ENCODE results near the gene ABL1.

Gene ABL1

DNA sequence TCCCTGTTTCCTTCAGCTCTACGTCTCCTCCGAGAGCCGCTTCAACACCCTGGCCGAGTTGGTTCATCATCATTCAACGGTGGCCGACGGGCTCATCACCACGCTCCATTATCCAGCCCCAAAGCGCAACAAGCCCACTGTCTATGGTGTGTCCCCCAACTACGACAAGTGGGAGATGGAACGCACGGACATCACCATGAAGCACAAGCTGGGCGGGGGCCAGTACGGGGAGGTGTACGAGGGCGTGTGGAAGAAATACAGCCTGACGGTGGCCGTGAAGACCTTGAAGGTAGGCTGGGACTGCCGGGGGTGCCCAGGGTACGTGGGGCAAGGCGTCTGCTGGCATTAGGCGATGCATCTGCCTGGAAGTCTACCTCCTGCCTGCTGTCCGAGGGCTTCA lies 27.7 kb downstream of the ABL1 start:
- DNase-seq (ENCODE audit: extremely low read depth, low read depth), result no peak
- TF ChIP-seq, protein P1, sequence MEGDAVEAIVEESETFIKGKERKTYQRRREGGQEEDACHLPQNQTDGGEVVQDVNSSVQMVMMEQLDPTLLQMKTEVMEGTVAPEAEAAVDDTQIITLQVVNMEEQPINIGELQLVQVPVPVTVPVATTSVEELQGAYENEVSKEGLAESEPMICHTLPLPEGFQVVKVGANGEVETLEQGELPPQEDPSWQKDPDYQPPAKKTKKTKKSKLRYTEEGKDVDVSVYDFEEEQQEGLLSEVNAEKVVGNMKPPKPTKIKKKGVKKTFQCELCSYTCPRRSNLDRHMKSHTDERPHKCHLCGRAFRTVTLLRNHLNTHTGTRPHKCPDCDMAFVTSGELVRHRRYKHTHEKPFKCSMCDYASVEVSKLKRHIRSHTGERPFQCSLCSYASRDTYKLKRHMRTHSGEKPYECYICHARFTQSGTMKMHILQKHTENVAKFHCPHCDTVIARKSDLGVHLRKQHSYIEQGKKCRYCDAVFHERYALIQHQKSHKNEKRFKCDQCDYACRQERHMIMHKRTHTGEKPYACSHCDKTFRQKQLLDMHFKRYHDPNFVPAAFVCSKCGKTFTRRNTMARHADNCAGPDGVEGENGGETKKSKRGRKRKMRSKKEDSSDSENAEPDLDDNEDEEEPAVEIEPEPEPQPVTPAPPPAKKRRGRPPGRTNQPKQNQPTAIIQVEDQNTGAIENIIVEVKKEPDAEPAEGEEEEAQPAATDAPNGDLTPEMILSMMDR (IDR thresholded peaks at IDR 0.05; ENCODE audit: low read depth, low read length), result no peak

DNA sequence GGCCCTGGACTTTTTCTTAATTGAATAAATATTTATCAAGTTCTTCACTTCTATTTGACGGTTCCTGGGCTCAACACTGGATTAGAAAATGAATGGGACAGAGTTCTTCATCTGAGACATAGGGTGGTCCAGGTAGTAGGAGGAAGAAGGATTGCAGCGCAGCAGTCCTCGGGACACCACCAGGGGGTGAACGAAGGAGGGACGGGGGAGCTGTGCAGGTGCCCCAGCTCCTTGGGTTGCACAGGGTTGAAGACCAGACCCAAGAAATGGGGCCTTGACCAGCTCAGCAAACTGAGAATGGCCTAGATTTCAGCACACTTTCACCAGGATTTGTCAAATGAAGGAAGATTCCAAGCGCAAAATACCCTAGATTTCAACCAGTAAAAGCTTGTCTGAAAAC lies 29.5 kb downstream of the ABL1 start:
- TF ChIP-seq, protein P1 (IDR thresholded peaks at IDR 0.05; ENCODE audit: low read depth, low read length), result no peak
- DNase-seq (ENCODE audit: extremely low read depth, low read depth), result no peak

DNA sequence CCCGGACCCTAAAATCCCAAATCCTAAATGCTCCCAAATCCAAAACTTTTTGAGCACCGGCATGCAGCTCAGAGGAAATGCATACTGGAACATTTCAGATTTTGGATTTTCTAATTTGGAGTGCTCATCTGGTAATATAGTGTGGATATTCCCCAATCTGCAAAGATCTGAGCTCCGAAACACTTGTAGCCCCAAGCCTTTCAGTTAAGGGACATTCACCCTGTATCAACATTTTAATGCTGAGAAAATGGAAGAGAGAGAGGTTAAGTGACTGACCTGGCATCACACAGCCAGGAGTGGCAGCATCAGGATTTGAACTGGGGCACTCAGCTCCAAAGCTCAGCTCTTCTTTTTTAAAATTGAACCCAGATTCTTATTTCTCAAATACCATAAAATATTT lies 30.9 kb downstream of the ABL1 start:
- no peak for DNase-seq (ENCODE audit: extremely low read depth, low read depth)
- TF ChIP-seq, protein P1 (IDR thresholded peaks at IDR 0.05; ENCODE audit: low read depth, low read length), result no peak

DNA sequence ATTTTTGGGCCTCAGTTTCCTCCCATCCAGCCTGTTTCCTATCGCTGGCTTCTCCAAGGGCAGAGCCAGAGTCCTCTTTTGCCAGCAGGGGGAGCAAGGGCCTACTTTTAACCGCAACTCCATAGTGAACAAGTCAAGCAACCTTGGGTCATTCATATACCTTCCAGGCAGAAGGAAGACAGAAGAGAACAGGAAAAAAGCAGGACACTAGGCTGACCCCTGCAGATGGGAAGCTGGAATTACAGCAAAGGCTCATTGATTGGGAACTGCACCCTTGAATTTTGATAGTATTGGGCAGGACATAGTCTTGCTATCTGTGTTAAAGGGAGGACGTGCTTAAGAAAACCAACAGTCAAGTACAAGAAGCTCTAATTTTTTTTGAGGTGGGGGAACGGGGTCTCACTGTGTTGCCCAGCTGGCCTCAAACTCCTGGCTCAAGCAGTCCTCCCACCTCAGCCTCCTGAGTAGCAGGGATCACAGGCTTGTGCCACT lies 31.5 kb downstream of the ABL1 start:
- TF ChIP-seq, protein P1 (IDR thresholded peaks at IDR 0.05; ENCODE audit: low read depth, low read length), result peak; percentile 88
- peak; percentile 68 for DNase-seq (ENCODE audit: extremely low read depth, low read depth)

DNA sequence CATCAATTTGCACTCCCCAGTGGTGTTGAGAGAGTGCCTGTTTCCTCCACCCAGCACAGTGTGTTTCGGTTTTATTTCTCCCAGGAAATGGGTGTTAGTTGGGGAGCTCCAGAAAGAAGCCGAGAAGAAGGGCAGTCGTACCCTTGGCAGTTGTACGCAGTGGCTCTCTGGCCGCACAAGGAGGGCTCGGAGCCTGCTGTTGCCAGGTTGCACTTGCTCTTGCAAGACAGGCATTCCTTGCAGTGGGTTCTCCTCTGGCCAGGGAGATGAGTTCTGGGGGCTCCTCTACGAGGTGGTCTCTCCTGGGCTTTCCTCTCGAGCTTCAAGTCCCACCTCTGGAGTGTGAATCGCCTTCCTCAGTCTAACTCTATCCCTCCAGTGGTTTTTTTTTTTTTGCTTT lies 32.5 kb downstream of the ABL1 start:
- no peak for DNase-seq (ENCODE audit: extremely low read depth, low read depth)
- TF ChIP-seq, protein P1 (IDR thresholded peaks at IDR 0.05; ENCODE audit: low read depth, low read length), result no peak

DNA sequence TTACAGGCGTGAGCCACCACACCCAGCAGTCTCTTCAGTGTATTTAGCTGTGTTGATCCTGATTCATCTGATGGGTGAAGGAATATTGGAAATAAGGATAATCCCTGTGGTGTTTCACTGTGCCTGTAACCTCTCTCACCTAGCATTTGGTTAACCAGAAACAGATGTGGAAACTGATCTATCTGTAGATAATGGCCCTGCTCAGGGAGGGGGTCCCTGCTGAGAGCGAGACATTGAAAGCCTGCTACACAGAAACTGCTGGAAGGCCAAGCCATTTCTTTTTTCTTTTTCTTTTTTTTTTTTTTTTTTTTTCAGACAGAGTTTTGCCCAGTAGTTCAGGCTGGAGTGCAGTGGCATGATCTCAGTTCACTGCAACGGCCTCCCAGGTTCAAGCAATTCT lies 33.2 kb downstream of the ABL1 start:
- TF ChIP-seq, protein P1 (IDR thresholded peaks at IDR 0.05; ENCODE audit: low read depth, low read length), result no peak
- no peak for DNase-seq (ENCODE audit: extremely low read depth, low read depth)

DNA sequence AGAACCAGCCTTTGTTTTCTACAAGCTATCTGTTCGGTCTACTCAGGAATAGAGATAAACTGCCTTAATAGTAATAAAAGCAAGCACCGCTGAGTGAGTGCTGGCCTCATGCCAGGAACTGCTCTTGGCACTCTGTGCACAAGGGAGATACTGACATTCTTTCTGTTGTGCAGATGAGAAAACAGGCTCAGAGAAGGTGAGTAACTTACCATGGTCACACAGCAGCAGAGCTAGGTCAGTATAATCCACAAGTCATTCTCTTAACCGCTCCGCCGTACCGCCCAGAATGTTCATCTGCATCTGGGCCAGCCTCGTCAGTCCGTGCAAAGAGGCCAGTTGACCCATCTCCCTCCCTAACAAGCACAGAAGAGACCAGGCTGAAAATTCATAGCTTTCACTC lies 34.2 kb downstream of the ABL1 start:
- DNase-seq (ENCODE audit: extremely low read depth, low read depth), result no peak
- TF ChIP-seq, protein P1 (IDR thresholded peaks at IDR 0.05; ENCODE audit: low read depth, low read length), result no peak

Measured in AG09319 (cell line).